Measurements from ENCODE around the gene CCNT1. TPM values are rescaled to one million over a fixed set of nuclear protein-coding genes. Genes with fewer than 3 reads are reported as not detected.
"Not testable (repeated sequence)": the region's sequence is repeated elsewhere in the genome, so short reads cannot be mapped to it uniquely, and the experiment has no call there.

CCNT1 gene
- total RNA-seq, 1 experiment from 2014 or later: 51.8 TPM

- CTCF ChIA-PET: no interaction called here
- BruUV-seq (replicated peaks): TSS peak; percentile 95
- no peak for TF ChIP-seq CTCF (conservative IDR thresholded peaks at IDR 0.05; ENCODE audit: low read depth, low read length)
- no peak for TF ChIP-seq EZH2 (IDR thresholded peaks at IDR 0.05; ENCODE audit: borderline replicate concordance, low read depth, low read length, poor library complexity, severe bottlenecking)
- Histone ChIP-seq H3K27me3 (replicated peaks; ENCODE audit: insufficient read depth, low read depth, low read length, poor library complexity) (no peaks in the 10 kb centered on the region), H3K9me3 (ENCODE audit: low read depth, low read length, poor library complexity, severe bottlenecking) (no peaks in the 10 kb centered on the region), H3K36me3 (ENCODE audit: insufficient read depth, low read length, poor library complexity, severe bottlenecking) (peaks cover 19% of the 10 kb centered on the region), H3K4me3 (ENCODE audit: low read depth, low read length, poor library complexity, severe bottlenecking) (peak overlapping the region; percentile 74), H3K27ac (ENCODE audit: low read depth, low read length, poor library complexity, severe bottlenecking) (peak overlapping the region; percentile 93), H3K4me1 (ENCODE audit: insufficient read depth, low read length, poor library complexity, severe bottlenecking) (peaks cover 15% of the 10 kb centered on the region)
- DNase-seq (ENCODE audit: low spot score): peak; percentile 8
- POLR2A ChIA-PET (ENCODE audit: low non-redundant PET): interaction anchor here (0.6 to 0.7 kb wide), 2 partner anchors 7 to 20 kb away, joined by 11 to 19 read pairs; no protein-coding TSS in a partner anchor
- intact Hi-C loops (cut with micrococcal nuclease; ENCODE audit: unreplicated experiment): no loop called here
Observed at GRCh38 chr12:48717252-48717695, 767 bp upstream of the CCNT1 start.

- POLR2A ChIA-PET (ENCODE audit: low non-redundant PET): no interaction called here
- intact Hi-C loops (cut with micrococcal nuclease; ENCODE audit: unreplicated experiment): no loop called here
- peaks cover 27% of the 10 kb centered on the region for H3K36me3 ChIP-seq (ENCODE audit: insufficient read depth, low read length, poor library complexity, severe bottlenecking)
- H3K4me1 ChIP-seq (ENCODE audit: insufficient read depth, low read length, poor library complexity, severe bottlenecking): peaks cover 15% of the 10 kb centered on the region
- H3K27ac ChIP-seq (ENCODE audit: low read depth, low read length, poor library complexity, severe bottlenecking): peak overlapping the region; percentile 93
- no peaks in the 10 kb centered on the region for H3K27me3 ChIP-seq (replicated peaks; ENCODE audit: insufficient read depth, low read depth, low read length, poor library complexity)
- TF ChIP-seq CTCF (conservative IDR thresholded peaks at IDR 0.05; ENCODE audit: low read depth, low read length) (no peak), EZH2 (IDR thresholded peaks at IDR 0.05; ENCODE audit: borderline replicate concordance, low read depth, low read length, poor library complexity, severe bottlenecking) (no peak)
- H3K9me3 ChIP-seq (ENCODE audit: low read depth, low read length, poor library complexity, severe bottlenecking): no peaks in the 10 kb centered on the region
- no peak for DNase-seq (ENCODE audit: low spot score)
- CTCF ChIA-PET: no interaction called here
- peak overlapping the region; percentile 74 for H3K4me3 ChIP-seq (ENCODE audit: low read depth, low read length, poor library complexity, severe bottlenecking)
- TSS peak; percentile 69 for BruUV-seq (replicated peaks)
Observed at GRCh38 chr12:48716168-48716492, 377 bp downstream of the CCNT1 start.

- no peaks in the 10 kb centered on the region for H3K27me3 ChIP-seq (replicated peaks; ENCODE audit: insufficient read depth, low read depth, low read length, poor library complexity)
- no peak overlapping the region for H3K27ac ChIP-seq (ENCODE audit: low read depth, low read length, poor library complexity, severe bottlenecking)
- no peak for TF ChIP-seq EZH2 (IDR thresholded peaks at IDR 0.05; ENCODE audit: borderline replicate concordance, low read depth, low read length, poor library complexity, severe bottlenecking)
- TF ChIP-seq CTCF (conservative IDR thresholded peaks at IDR 0.05; ENCODE audit: low read depth, low read length): no peak
- H3K9me3 ChIP-seq (ENCODE audit: low read depth, low read length, poor library complexity, severe bottlenecking): no peaks in the 10 kb centered on the region
- POLR2A ChIA-PET (ENCODE audit: low non-redundant PET): interaction anchor here (0.6 kb wide), 1 partner anchor 171 kb away, joined by 3 read pairs; no protein-coding TSS in a partner anchor
- H3K36me3 ChIP-seq (ENCODE audit: insufficient read depth, low read length, poor library complexity, severe bottlenecking): peaks cover 48% of the 10 kb centered on the region
- CTCF ChIA-PET: no interaction called here
- no peak overlapping the region for H3K4me3 ChIP-seq (ENCODE audit: low read depth, low read length, poor library complexity, severe bottlenecking)
- intact Hi-C loops (cut with micrococcal nuclease; ENCODE audit: unreplicated experiment): no loop called here
- no TSS peak for BruUV-seq (replicated peaks)
- H3K4me1 ChIP-seq (ENCODE audit: insufficient read depth, low read length, poor library complexity, severe bottlenecking): peaks cover 27% of the 10 kb centered on the region
- DNase-seq (ENCODE audit: low spot score): no peak
Observed at GRCh38 chr12:48712209-48712608, 4.3 kb downstream of the CCNT1 start.

- H3K27me3 ChIP-seq (replicated peaks; ENCODE audit: insufficient read depth, low read depth, low read length, poor library complexity); intact Hi-C loops (cut with micrococcal nuclease; ENCODE audit: unreplicated experiment); CTCF ChIA-PET; H3K9me3 ChIP-seq (ENCODE audit: low read depth, low read length, poor library complexity, severe bottlenecking); H3K4me1 ChIP-seq (ENCODE audit: insufficient read depth, low read length, poor library complexity, severe bottlenecking); POLR2A ChIA-PET (ENCODE audit: low non-redundant PET); BruUV-seq (replicated peaks); H3K27ac ChIP-seq (ENCODE audit: low read depth, low read length, poor library complexity, severe bottlenecking); H3K4me3 ChIP-seq (ENCODE audit: low read depth, low read length, poor library complexity, severe bottlenecking); DNase-seq (ENCODE audit: low spot score): not testable (repeated sequence)
- H3K36me3 ChIP-seq (ENCODE audit: insufficient read depth, low read length, poor library complexity, severe bottlenecking): peaks cover 77% of the 10 kb centered on the region
Observed at GRCh38 chr12:48698822-48699221, 17.7 kb downstream of the CCNT1 start.

Data from A673 (cell line).